HG02610 (cell line): ENCODE results near the gene VTI1B.
"Not testable (repeated sequence)": the region's sequence is repeated elsewhere in the genome, so short reads cannot be mapped to it uniquely, and the experiment has no call there.

Source experiments
- ATAC-seq: cut with Tn5 transposase; IDR thresholded peaks from one replicate; pipeline ENCODE4 v1.9.1; 2021; ENCODE audit warnings: mild to moderate bottlenecking, moderate library complexity; ENCODE audit not compliant: unreplicated experiment

The VTI1B gene

DNA sequence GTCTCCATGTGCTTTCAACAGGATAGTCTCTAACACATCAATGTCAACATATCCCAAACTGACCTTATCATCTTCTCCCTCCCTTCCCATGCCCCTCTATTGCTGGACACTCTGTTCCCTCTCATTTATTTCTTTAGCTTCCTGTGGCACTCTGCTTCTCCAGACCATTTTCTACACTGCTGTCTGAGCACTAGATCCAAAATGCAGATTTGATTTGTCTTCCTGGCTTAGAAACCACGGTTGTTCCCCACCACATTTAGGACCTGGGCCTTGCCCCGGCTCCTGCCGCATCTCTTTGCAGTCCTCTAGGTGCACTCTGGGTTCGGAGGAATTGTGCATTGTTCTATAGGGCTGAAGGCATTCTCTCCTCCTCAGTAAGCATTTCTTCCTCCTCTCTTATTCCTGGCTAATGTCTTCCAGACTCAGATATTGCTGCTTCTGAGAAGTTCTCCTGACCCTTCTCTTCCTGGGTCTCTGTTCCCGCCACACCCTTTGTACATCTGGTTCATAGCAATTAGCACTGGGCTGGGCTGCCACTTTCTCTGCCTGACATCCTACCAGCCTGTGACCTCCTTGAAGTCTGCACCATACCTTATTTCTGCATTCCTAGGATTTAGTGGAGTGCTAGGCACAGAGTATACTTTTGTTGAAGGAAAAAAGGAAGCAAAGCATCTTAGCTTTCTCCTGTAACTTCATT, 40.8 kb downstream of the VTI1B start:
- ATAC-seq = no peak

- no peak for ATAC-seq
Measured at GRCh38 chr14:67630938-67631337, 43.5 kb downstream of the VTI1B start.

- ATAC-seq = no peak
Measured at GRCh38 chr14:67630186-67630585, 44.2 kb downstream of the VTI1B start.

DNA sequence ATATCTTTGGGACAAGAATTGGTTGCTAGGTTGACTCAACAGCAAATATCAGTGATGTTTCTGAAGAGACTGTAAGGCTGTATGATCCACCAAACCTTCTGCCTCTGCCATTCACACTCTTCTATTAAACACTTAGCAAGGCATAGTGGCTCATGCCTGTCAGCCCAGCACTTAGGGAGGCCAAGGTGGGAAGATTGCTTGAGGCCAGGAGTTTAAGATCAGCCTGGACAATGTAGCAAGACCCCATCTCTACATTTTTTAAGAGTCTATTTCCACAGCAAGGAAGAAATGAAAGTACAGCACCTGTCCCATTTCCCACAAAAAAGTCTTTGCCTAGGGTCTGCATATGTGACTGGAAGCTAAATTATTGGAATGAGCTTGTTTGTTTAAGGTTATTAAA, 46.9 kb downstream of the VTI1B start:
- no peak for ATAC-seq

GRCh38 chr14:67626131-67626530, 48.3 kb downstream of the VTI1B start:
- not testable (repeated sequence) for ATAC-seq

DNA sequence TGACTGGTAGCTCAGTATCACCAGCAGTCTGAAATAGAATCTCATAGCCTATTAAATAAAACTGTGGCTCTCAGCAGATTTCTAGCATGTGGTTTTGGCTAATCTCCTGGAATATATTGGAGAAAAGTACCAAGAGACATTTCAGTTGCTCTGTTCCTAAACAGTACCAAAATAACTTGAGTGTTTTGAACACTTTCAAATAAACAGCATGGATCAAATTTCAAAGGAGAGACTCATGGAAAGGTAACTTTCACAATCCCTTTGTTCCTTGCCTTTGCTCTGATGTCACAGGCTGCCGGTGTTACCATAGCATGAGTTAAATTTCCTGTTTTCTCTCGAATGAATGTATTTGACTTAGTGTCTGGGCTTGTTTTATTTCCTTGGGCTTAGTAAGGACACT, 51.3 kb downstream of the VTI1B start:
- ATAC-seq = no peak

DNA sequence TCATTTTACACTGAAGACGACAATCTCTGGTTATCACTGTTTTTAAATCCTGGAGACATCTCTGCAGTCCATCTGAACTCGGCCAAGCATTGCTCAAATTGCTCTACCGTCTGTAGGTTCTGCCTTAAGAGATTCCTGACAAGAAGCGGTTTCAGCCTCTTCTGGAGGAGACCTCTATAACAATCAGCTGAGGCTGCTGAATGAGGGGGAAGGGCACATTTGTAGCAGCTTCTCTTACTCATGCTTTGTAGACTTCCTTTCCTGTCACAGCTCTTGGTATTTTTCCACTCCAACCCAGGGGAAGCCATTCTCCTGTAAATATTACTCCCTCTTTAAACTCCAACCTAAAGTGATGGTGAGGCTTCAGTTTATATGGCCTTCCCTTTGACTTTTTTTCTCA, 51.8 kb downstream of the VTI1B start:
- ATAC-seq = no peak

DNA sequence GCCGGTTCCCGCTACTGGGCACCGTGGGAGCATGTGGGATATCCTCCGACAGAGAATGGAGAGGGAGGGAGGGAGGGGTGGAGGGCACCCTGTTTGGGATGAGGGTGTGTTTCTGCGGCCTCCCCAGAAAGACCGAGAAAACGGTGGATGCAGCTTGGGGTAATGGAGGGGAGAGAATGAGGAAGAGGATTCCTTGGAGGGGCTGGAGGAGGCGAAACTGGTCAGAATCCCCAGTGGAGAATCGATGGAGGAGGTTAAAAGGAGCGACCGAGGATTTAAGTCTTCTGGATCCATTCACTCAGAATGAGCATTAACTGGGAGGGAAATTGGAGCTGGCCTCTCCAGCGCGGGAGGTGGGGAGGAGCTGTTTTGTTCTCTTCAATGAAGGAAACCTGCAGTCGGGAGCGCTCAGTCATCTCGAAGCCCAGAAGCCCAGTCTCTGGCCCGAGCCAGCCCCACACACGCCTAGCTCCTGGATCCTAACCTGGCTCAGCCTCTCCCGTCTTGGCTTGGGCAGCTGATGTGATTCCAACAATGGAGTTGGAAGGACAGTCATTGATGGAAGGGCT, 54.1 kb downstream of the VTI1B start:
- ATAC-seq = no peak

- peak; percentile 96 for ATAC-seq
Measured at GRCh38 chr14:67619446-67620216, 54.8 kb downstream of the VTI1B start, which contains the start of gene ARG2. Gene ARG2 (plus strand): TSS chr14:67619920. CDS start chr14:67619978, 58 bp downstream.

DNA sequence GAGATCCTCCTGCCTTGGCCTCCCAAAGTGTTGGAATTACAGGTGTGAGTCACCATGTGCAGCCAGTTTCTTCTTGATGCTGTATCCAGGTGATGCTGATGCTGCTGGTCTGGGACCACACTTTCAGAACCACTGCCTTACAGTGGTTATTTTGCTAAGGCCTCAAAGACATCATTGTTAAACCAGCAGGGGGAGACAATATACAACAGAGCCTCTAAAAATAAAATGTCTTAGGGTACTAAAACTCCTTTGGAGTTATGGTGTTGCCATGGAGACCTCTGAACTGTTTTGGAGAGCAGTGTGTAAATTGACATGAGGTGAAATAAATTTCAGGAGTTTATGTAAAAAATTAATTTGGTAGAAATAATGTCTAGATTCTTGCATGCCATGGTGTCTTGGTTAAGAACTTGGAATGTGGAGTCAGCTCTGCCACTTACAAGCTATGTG, 55.8 kb downstream of the VTI1B start:
- no peak for ATAC-seq

GRCh38 chr14:67610491-67610890, 63.9 kb downstream of the VTI1B start:
- no peak for ATAC-seq

DNA sequence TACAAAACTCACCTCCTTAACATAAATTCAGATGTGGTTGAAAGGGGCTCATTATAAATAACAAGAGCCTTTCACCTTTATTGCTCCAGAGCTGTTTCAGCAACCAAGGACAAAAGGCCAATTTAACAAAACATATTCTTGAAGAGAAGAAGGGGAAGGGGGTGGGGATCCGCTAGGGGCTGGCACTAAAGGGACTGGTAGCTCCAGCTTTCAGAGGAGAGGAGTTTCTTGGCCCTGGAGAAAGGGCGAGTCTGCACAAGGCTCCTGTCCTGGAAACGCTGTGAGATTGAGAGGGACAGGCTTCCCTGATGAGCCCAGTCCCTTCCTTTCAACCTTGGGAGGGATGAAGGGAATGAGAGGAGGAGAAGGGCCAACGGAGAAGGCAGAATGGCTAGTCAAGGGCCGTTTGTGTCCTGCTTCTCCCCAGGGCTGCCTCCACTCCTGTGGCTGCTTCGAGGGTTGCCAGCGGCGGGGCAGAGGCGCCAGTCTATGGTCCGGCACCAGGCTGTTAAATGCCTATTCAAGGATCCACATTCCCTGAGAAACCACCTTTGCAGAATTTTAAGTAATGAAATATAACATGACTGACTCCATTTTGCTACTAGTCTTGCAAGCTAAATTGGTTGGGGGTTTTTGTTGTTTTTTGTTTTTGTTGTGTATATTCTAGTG, 64.7 kb downstream of the VTI1B start:
- ATAC-seq = no peak

DNA sequence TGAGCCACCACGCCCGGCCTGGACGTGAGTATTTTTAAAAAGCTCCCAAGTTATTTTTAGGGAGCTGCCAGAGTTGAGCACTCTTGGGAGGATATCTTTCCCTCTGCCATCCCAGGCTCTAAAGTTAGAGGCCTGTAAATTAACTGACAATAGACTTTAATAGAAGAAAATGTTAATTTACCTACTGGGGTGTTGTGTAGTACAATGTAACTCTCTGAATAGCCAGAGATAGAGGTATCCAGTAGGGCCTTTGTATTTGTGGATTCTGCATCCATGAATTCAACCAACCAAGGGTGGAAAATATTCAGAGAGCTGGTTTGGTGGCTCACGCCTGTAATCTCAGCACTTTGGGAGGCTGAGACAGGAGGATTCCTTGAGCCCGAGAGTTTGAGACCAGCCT, 66.8 kb downstream of the VTI1B start:
- no peak for ATAC-seq

GRCh38 chr14:67602995-67603545, 71.4 kb downstream of the VTI1B start:
- ATAC-seq = peak; percentile 72

GRCh38 chr14:67602076-67602475, 72.4 kb downstream of the VTI1B start:
- ATAC-seq = no peak

DNA sequence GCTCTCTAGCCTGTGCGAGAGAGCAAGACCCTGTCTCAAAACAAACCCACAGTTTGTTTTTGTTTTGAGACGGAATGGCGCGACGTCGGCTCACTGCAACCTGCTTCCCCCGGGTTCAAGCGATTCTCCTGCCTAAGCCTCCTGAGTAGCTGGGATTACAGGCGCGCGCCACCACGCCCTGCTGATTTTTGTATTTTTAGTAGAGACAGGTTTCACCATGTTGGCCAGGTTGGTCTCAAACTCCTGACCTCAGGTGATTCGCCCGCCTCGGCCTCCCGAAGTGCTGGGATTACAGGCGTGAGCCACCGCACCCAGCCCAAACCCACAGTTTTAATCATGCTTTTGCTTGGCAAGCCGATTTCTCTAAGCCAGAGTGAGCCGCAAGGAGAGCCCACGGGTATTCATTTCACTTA, 73.9 kb downstream of the VTI1B start:
- ATAC-seq = not testable (repeated sequence)

DNA sequence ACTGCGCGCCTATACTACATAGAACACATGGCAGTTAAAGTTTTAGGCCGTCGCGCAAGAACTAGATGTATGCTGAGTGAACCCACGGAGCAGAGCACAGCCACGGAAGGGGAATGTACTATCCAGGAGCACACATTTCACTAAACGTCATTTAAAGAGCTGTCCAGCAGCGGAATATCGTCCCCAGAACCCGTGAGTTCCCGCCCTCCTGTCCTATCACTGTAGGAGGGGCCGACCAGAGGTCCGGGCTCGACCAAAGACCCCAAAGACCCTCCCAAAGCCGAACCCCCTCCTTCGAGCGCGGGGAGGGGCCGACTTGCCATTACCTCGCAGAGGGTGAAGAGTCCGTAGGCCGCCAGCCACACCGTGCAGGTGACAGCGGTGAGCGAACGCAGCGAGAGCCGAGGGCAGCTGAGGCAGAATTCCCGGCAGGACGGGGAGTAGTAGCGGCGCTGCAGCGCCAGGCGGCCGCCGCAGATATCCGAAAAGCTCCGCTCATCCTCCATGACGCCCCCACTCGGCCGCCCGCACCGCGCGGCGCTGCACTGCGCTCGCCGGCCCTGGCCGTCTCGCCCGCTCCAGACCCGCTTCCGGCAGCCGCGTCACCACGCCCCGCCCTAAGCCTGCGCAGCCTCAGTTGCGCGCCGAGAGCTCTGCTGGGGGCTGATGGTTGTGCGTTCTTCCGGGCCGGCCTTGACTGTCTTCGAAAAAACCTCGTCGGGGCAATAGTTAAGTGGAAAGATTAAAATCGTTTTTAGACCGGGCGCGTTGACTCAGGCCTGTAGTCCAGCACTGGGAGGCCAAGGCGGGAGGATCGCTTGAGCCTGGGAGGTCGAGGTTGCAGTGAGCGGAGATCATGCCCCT, 74.5 kb downstream of the VTI1B start, which contains the start of gene PIGH:
TSS of gene PIGH (minus strand) at position 571 of the 864 bp plus-strand sequence. CDS start at position 506, 65 bp downstream.
- ATAC-seq = peak; percentile 95
